ENCODE measurements around the gene AUP1.

GRCh38 chr2:74528600-74529356 lies 728 bp downstream of the AUP1 start:
- TF ChIP-seq CTCF (IDR thresholded peaks at IDR 0.05 in 2 of 3, conservative IDR thresholded peaks at IDR 0.05 in 1 of 3; ENCODE audit: control insufficient read depth in 2 of 3, extremely low read depth in 1 of 3, insufficient read depth in 1 of 3, low read depth in 3 of 3, low read length in 3 of 3) (peak in 2 of 3 experiments; percentile 21 to 25; a peak in 2 of 6 replicates), POLR2AphosphoS5 (IDR thresholded peaks at IDR 0.05; ENCODE audit: low read length) (0 out of 2 replicates have a peak, but pooled peaks have one; percentile 3), NFYB (IDR thresholded peaks at IDR 0.05; ENCODE audit: insufficient read depth, low read depth, low read length) (no peak), RAD21 (IDR thresholded peaks at IDR 0.05; ENCODE audit: insufficient read depth, low read depth, low read length) (0 out of 2 replicates have a peak, but pooled peaks have one; percentile 23), POLR2A (IDR thresholded peaks at IDR 0.05; ENCODE audit: low read depth, low read length) (no peak; the same call in 1 of the 2 replicates), FOS (IDR thresholded peaks at IDR 0.05; ENCODE audit: borderline replicate concordance, extremely low read depth, insufficient read length) (no peak), MXI1 (IDR thresholded peaks at IDR 0.05; ENCODE audit: low read depth, low read length) (no peak), USF2 (IDR thresholded peaks at IDR 0.05; ENCODE audit: borderline replicate concordance, low read depth, low read length) (no peak), TCF12 (IDR thresholded peaks at IDR 0.05; ENCODE audit: low read depth, low read length) (no peak)

Data from GM12878 (cell line).